Neural cell (in vitro differentiated cells): ENCODE data around the gene GKAP1. TPM values are rescaled to one million over a fixed set of nuclear protein-coding genes. Genes with fewer than 3 reads are reported as not detected.
"Not testable (repeated sequence)": the region's sequence is repeated elsewhere in the genome, so short reads cannot be mapped to it uniquely, and the experiment has no call there.

Source experiments
- H2AFZ ChIP-seq: fragments of 200-600, 300-800 bp; sonication (generic), shearing (Covaris generic); 2 replicates; pipeline ENCODE4 v1.6.0; 2014; ENCODE audit warnings: low read depth, mild to moderate bottlenecking, antibody characterized with exemption, low read length, moderate library complexity
- H3F3A ChIP-seq: fragments of 200-600 bp; shearing (Covaris generic); 2 replicates; pipeline ENCODE4 v1.6.1; 2016; ENCODE audit warnings: mild to moderate bottlenecking, moderate library complexity, mixed read lengths, antibody characterized with exemption, low read length; ENCODE audit not compliant: insufficient read depth, poor library complexity, severe bottlenecking
- H3K27ac ChIP-seq: fragments of 200-600, 300-800 bp; sonication (generic), shearing (Covaris generic); 2 replicates; pipeline ENCODE4 v1.5.1; 2014; ENCODE audit warnings: mild to moderate bottlenecking, low read length, moderate library complexity
- H3K27me3 ChIP-seq: fragments of 300-800, 200-600 bp; sonication (generic), shearing (Covaris generic); 2 replicates; pipeline ENCODE4 v1.6.0; 2014; ENCODE audit warnings: mild to moderate bottlenecking, low read depth, low read length, moderate library complexity; ENCODE audit not compliant: insufficient read depth
- H3K36me3 ChIP-seq: fragments of 300-800, 200-600 bp; sonication (generic), shearing (Covaris generic); 2 replicates; pipeline ENCODE4 v1.5.1; 2014; ENCODE audit warnings: mild to moderate bottlenecking, antibody characterized with exemption, low read length, moderate library complexity; ENCODE audit not compliant: insufficient read depth
- H3K4me2 ChIP-seq: fragments of 300-800, 200-600 bp; sonication (generic), shearing (Covaris generic); 2 replicates; pipeline ENCODE4 v1.6.0; 2014; ENCODE audit warnings: mild to moderate bottlenecking, low read length
- H3K4me3 ChIP-seq: fragments of 300-800, 200-600 bp; sonication (generic), shearing (Covaris generic); 2 replicates; pipeline ENCODE4 v1.5.1; 2014; ENCODE audit warnings: mild to moderate bottlenecking, low read length, moderate library complexity
- H3K79me2 ChIP-seq: fragments of 200-600 bp; shearing (Covaris generic); replicated peaks from 2 replicates; pipeline ENCODE4 v1.6.0; 2014; ENCODE audit warnings: mild to moderate bottlenecking, low read length, moderate library complexity; ENCODE audit not compliant: insufficient read depth
- H3K9ac ChIP-seq: fragments of 300-800, 200-600 bp; sonication (generic), shearing (Covaris generic); 2 replicates; pipeline ENCODE4 v1.6.1; 2016; ENCODE audit warnings: mild to moderate bottlenecking, low read length, mixed read lengths
- H3K9me2 ChIP-seq: fragments of 200-600 bp; shearing (Covaris generic); 2 replicates; pipeline ENCODE4 v1.6.1; 2016; ENCODE audit warnings: mild to moderate bottlenecking, low read length, mixed read lengths; ENCODE audit not compliant: insufficient read depth
- H3K9me3 ChIP-seq: fragments of 200-600, 300-800 bp; sonication (generic), shearing (Covaris generic); 2 replicates; pipeline ENCODE4 v1.6.1; 2016; ENCODE audit warnings: mild to moderate bottlenecking, mixed run types, low read length, moderate library complexity, mixed read lengths
- H4K20me1 ChIP-seq: fragments of 200-600 bp; shearing (Covaris generic); 2 replicates; pipeline ENCODE4 v1.6.1; 2016; ENCODE audit warnings: mild to moderate bottlenecking, mixed run types; ENCODE audit not compliant: insufficient read depth
- CTCF ChIP-seq: fragments of 450-650 bp; IDR thresholded peaks from 2 replicates; pipeline ENCODE4 v1.5.1; 2014; ENCODE audit warnings: antibody characterized with exemption, mild to moderate bottlenecking, moderate library complexity; ENCODE audit not compliant: poor library complexity, severe bottlenecking
- EP300 ChIP-seq: fragments of 450-650 bp; conservative IDR thresholded peaks from 2 replicates; pipeline ENCODE4 v1.6.1; 2014; ENCODE audit warnings: antibody characterized with exemption, mild to moderate bottlenecking, moderate library complexity; ENCODE audit not compliant: poor library complexity, severe bottlenecking
- EZH2 ChIP-seq: fragments of 200-600, 300-800 bp; shearing (Covaris generic), sonication (generic); IDR thresholded peaks from 2 replicates; pipeline ENCODE4 v1.6.1; 2014; ENCODE audit warnings: antibody characterized with exemption, low read length, borderline replicate concordance, mild to moderate bottlenecking; ENCODE audit not compliant: insufficient read depth, poor library complexity, severe bottlenecking
- MXI1 ChIP-seq: fragments of 450-650 bp; conservative IDR thresholded peaks from 2 replicates; pipeline ENCODE4 v1.6.1; 2014; ENCODE audit warnings: antibody characterized with exemption, mild to moderate bottlenecking; ENCODE audit not compliant: poor library complexity, severe bottlenecking
- POLR2AphosphoS5 ChIP-seq: IDR thresholded peaks from 2 replicates; pipeline ENCODE4 v1.6.1; 2012
- RAD21 ChIP-seq: fragments of 450-650 bp; conservative IDR thresholded peaks from 2 replicates; pipeline ENCODE4 v1.6.1; 2014; ENCODE audit warnings: antibody characterized with exemption, mild to moderate bottlenecking, moderate library complexity
- REST ChIP-seq: IDR thresholded peaks from 2 replicates; pipeline ENCODE4 v1.6.1; 2012; ENCODE audit warnings: borderline replicate concordance
- SMC3 ChIP-seq: fragments of 450-650 bp; conservative IDR thresholded peaks from 2 replicates; pipeline ENCODE4 v1.6.1; 2014; ENCODE audit warnings: antibody characterized with exemption, mild to moderate bottlenecking, moderate library complexity; ENCODE audit not compliant: poor library complexity
- TAF1 ChIP-seq: IDR thresholded peaks from 2 replicates; pipeline ENCODE4 v1.6.1; 2012; ENCODE audit warnings: low read depth
- polyA plus RNA-seq: library from polyadenylated mRNA; depleted of rRNA; stranded (reverse); fragments of >200 nt; gene quantifications from 2 replicates; pipeline ENCODE4 v1.2.3, GENCODE V29; 2014

The GKAP1 gene
- polyA plus RNA-seq, 1 donor from 2014 or later = 11.0 TPM

GRCh38 chr9:83744206-83744605 is 73.4 kb downstream of the GKAP1 start:
- no peak for TF ChIP-seq MXI1
- no peak for TF ChIP-seq REST
- no peak for TF ChIP-seq CTCF
- no peak for TF ChIP-seq SMC3
- no peak for TF ChIP-seq TAF1
- TF ChIP-seq EP300 = no peak
- TF ChIP-seq EZH2 = no peak
- no peak for TF ChIP-seq RAD21
- no peak for TF ChIP-seq POLR2AphosphoS5
- Histone ChIP-seq H2AFZ (no peak overlapping the region), H3F3A (no peaks in the 10 kb centered on the region), H3K27me3 (no peaks in the 10 kb centered on the region), H4K20me1 (no peaks in the 10 kb centered on the region), H3K9ac (no peak overlapping the region), H3K27ac (no peak overlapping the region), H3K9me2 (no peaks in the 10 kb centered on the region), H3K36me3 (no peaks in the 10 kb centered on the region), H3K4me3 (no peak overlapping the region), H3K79me2 (no peaks in the 10 kb centered on the region), H3K9me3 (no peaks in the 10 kb centered on the region), H3K4me2 (no peak overlapping the region)

GRCh38 chr9:83733739-83734138 is 83.8 kb downstream of the GKAP1 start:
- Histone ChIP-seq H4K20me1 (no peaks in the 10 kb centered on the region), H3K4me3 (no peak overlapping the region), H2AFZ (no peak overlapping the region), H3F3A (no peaks in the 10 kb centered on the region), H3K79me2 (no peaks in the 10 kb centered on the region), H3K27me3 (no peaks in the 10 kb centered on the region), H3K4me2 (no peak overlapping the region), H3K9me2 (no peaks in the 10 kb centered on the region), H3K36me3 (no peaks in the 10 kb centered on the region), H3K9ac (no peak overlapping the region), H3K27ac (no peak overlapping the region), H3K9me3 (no peaks in the 10 kb centered on the region)
- TF ChIP-seq REST (no peak), EZH2 (no peak)

GRCh38 chr9:83728591-83729368 is 88.8 kb downstream of the GKAP1 start:
- not testable (repeated sequence) for H3K27ac ChIP-seq, H3K4me3 ChIP-seq, H2AFZ ChIP-seq, H3K4me2 ChIP-seq, H3K27me3 ChIP-seq, H3K9ac ChIP-seq, H3K9me2 ChIP-seq, H3K36me3 ChIP-seq, H3F3A ChIP-seq, H4K20me1 ChIP-seq, H3K79me2 ChIP-seq, H3K9me3 ChIP-seq
